Measurements from ENCODE around the gene TXNIP.

TXNIP gene

GRCh38 chr1:145953861-145954260 lies 42.5 kb downstream of the TXNIP start:
- Histone ChIP-seq H4K91ac (ENCODE audit: low read depth, low read length) (no peak overlapping the region), H3K14ac (ENCODE audit: low read length) (no peak overlapping the region), H3K23ac (ENCODE audit: low read length) (no peak overlapping the region), H2BK120ac (ENCODE audit: insufficient read depth, low read length, poor library complexity) (no peak overlapping the region), H3K9me3 (ENCODE audit: insufficient read depth, low read depth, low read length) (no peaks in the 10 kb centered on the region), H2BK12ac (ENCODE audit: low read length) (no peak overlapping the region), H2BK5ac (ENCODE audit: low read depth, low read length, poor library complexity) (no peak overlapping the region), H2AK5ac (ENCODE audit: low read length) (no peak overlapping the region), H3K4me2 (ENCODE audit: low read length) (no peak overlapping the region), H3K27me3 (ENCODE audit: insufficient read depth, low read length) (peaks cover 9% of the 10 kb centered on the region), H3K79me2 (ENCODE audit: control insufficient read depth, insufficient read depth, low read length, poor library complexity) (no peaks in the 10 kb centered on the region), H3K79me1 (ENCODE audit: low read length) (no peaks in the 10 kb centered on the region), H4K8ac (ENCODE audit: low read depth, low read length) (no peak overlapping the region), H4K12ac (ENCODE audit: low read depth, low read length) (no peak overlapping the region), H3K4me1 (ENCODE audit: control insufficient read depth in 1 of 2, insufficient read depth in 2 of 2, low read length in 2 of 2) (peaks cover 2% of the 10 kb centered on the region in 2 experiments), H3K9ac (ENCODE audit: low read length) (no peak overlapping the region), H3K4me3 (ENCODE audit: low read depth, low read length) (no peak overlapping the region), H2AFZ (ENCODE audit: insufficient read depth, low read length, poor library complexity) (no peak overlapping the region), H3K36me3 (ENCODE audit: control insufficient read depth in 1 of 2, insufficient read depth in 2 of 2, low read length in 2 of 2) (no peaks in the 10 kb centered on the region), H3K18ac (ENCODE audit: low read length) (no peak overlapping the region), H3K27ac (ENCODE audit: low read depth, low read length) (no peak overlapping the region), H3K4ac (ENCODE audit: low read depth, low read length) (no peak overlapping the region)
- no CpG with 5 or more reads among the region's 6 CpGs for WGBS (ENCODE audit: extremely low coverage, insufficient coverage, insufficient read length)
- DNase-seq, result no peak

- Histone ChIP-seq H4K12ac (ENCODE audit: low read depth, low read length) (no peak overlapping the region), H2BK5ac (ENCODE audit: low read depth, low read length, poor library complexity) (no peak overlapping the region), H3K79me1 (ENCODE audit: low read length) (no peaks in the 10 kb centered on the region), H3K14ac (ENCODE audit: low read length) (no peak overlapping the region), H3K23ac (ENCODE audit: low read length) (no peak overlapping the region), H3K36me3 (ENCODE audit: control insufficient read depth in 1 of 2, insufficient read depth in 2 of 2, low read length in 2 of 2) (no peaks in the 10 kb centered on the region), H3K4me3 (ENCODE audit: low read depth, low read length) (no peak overlapping the region), H3K27me3 (ENCODE audit: insufficient read depth, low read length) (peaks cover 9% of the 10 kb centered on the region), H3K9me3 (ENCODE audit: insufficient read depth, low read depth, low read length) (no peaks in the 10 kb centered on the region), H3K4me1 (ENCODE audit: control insufficient read depth in 1 of 2, insufficient read depth in 2 of 2, low read length in 2 of 2) (peaks cover 0 to 2% of the 10 kb centered on the region in 2 experiments), H3K27ac (ENCODE audit: low read depth, low read length) (no peak overlapping the region), H2AFZ (ENCODE audit: insufficient read depth, low read length, poor library complexity) (no peak overlapping the region), H3K9ac (ENCODE audit: low read length) (no peak overlapping the region), H3K79me2 (ENCODE audit: control insufficient read depth, insufficient read depth, low read length, poor library complexity) (no peaks in the 10 kb centered on the region), H2AK5ac (ENCODE audit: low read length) (no peak overlapping the region), H4K8ac (ENCODE audit: low read depth, low read length) (no peak overlapping the region), H2BK12ac (ENCODE audit: low read length) (no peak overlapping the region), H4K91ac (ENCODE audit: low read depth, low read length) (no peak overlapping the region), H3K4ac (ENCODE audit: low read depth, low read length) (no peak overlapping the region), H3K4me2 (ENCODE audit: low read length) (no peak overlapping the region), H3K18ac (ENCODE audit: low read length) (no peak overlapping the region), H2BK120ac (ENCODE audit: insufficient read depth, low read length, poor library complexity) (no peak overlapping the region)
- DNase-seq, result no peak
- no CpG with 5 or more reads among the region's 3 CpGs for WGBS (ENCODE audit: extremely low coverage, insufficient coverage, insufficient read length)
Measured at GRCh38 chr1:145952903-145953302, 43.5 kb downstream of the TXNIP start.

GRCh38 chr1:145951526-145951925 lies 44.9 kb downstream of the TXNIP start:
- Histone ChIP-seq H3K36me3 (ENCODE audit: control insufficient read depth in 1 of 2, insufficient read depth in 2 of 2, low read length in 2 of 2) (no peaks in the 10 kb centered on the region), H2BK120ac (ENCODE audit: insufficient read depth, low read length, poor library complexity) (no peak overlapping the region)

GRCh38 chr1:145949219-145949618 lies 47.2 kb downstream of the TXNIP start:
- H3K9ac ChIP-seq (ENCODE audit: low read length), result no peak overlapping the region
- no peak overlapping the region for H3K23ac ChIP-seq (ENCODE audit: low read length)
- no peaks in the 10 kb centered on the region for H3K4me1 ChIP-seq (ENCODE audit: control insufficient read depth in 1 of 2, insufficient read depth in 2 of 2, low read length in 2 of 2)
- no peak overlapping the region for H3K27ac ChIP-seq (ENCODE audit: low read depth, low read length)
- H4K12ac ChIP-seq (ENCODE audit: low read depth, low read length), result no peak overlapping the region
- no peak overlapping the region for H2AFZ ChIP-seq (ENCODE audit: insufficient read depth, low read length, poor library complexity)
- H3K79me1 ChIP-seq (ENCODE audit: low read length), result no peaks in the 10 kb centered on the region
- H3K18ac ChIP-seq (ENCODE audit: low read length), result no peak overlapping the region
- no peak for DNase-seq
- no peaks in the 10 kb centered on the region for H3K9me3 ChIP-seq (ENCODE audit: insufficient read depth, low read depth, low read length)
- no peaks in the 10 kb centered on the region for H3K27me3 ChIP-seq (ENCODE audit: insufficient read depth, low read length)
- H2BK5ac ChIP-seq (ENCODE audit: low read depth, low read length, poor library complexity), result no peak overlapping the region
- WGBS (ENCODE audit: extremely low coverage, insufficient coverage, insufficient read length), result no CpG with 5 or more reads among the region's 4 CpGs
- no peak overlapping the region for H4K8ac ChIP-seq (ENCODE audit: low read depth, low read length)
- no peak overlapping the region for H3K4ac ChIP-seq (ENCODE audit: low read depth, low read length)
- no peak overlapping the region for H2AK5ac ChIP-seq (ENCODE audit: low read length)
- H2BK120ac ChIP-seq (ENCODE audit: insufficient read depth, low read length, poor library complexity), result no peak overlapping the region
- no peaks in the 10 kb centered on the region for H3K36me3 ChIP-seq (ENCODE audit: control insufficient read depth in 1 of 2, insufficient read depth in 2 of 2, low read length in 2 of 2)
- no peaks in the 10 kb centered on the region for H3K79me2 ChIP-seq (ENCODE audit: control insufficient read depth, insufficient read depth, low read length, poor library complexity)
- H3K4me3 ChIP-seq (ENCODE audit: low read depth, low read length), result no peak overlapping the region
- H3K14ac ChIP-seq (ENCODE audit: low read length), result no peak overlapping the region
- H3K4me2 ChIP-seq (ENCODE audit: low read length), result no peak overlapping the region
- H4K91ac ChIP-seq (ENCODE audit: low read depth, low read length), result no peak overlapping the region
- no peak overlapping the region for H2BK12ac ChIP-seq (ENCODE audit: low read length)

More at GRCh38 chr1:145951526-145951925, 44.9 kb downstream of the TXNIP start:
- H3K27ac ChIP-seq (ENCODE audit: low read depth, low read length), result no peak overlapping the region
- no peak overlapping the region for H3K18ac ChIP-seq (ENCODE audit: low read length)
- no peaks in the 10 kb centered on the region for H3K79me2 ChIP-seq (ENCODE audit: control insufficient read depth, insufficient read depth, low read length, poor library complexity)
- no peak for DNase-seq
- no peak overlapping the region for H4K91ac ChIP-seq (ENCODE audit: low read depth, low read length)
- H3K79me1 ChIP-seq (ENCODE audit: low read length), result no peaks in the 10 kb centered on the region
- no peak overlapping the region for H3K9ac ChIP-seq (ENCODE audit: low read length)
- no peak overlapping the region for H4K8ac ChIP-seq (ENCODE audit: low read depth, low read length)
- no peak overlapping the region for H3K4me2 ChIP-seq (ENCODE audit: low read length)
- WGBS (ENCODE audit: extremely low coverage, insufficient coverage, insufficient read length), result no CpG with 5 or more reads among the region's 1 CpG
- H3K14ac ChIP-seq (ENCODE audit: low read length), result no peak overlapping the region
- H3K4me3 ChIP-seq (ENCODE audit: low read depth, low read length), result no peak overlapping the region
- no peaks in the 10 kb centered on the region for H3K4me1 ChIP-seq (ENCODE audit: control insufficient read depth in 1 of 2, insufficient read depth in 2 of 2, low read length in 2 of 2)
- no peak overlapping the region for H2BK5ac ChIP-seq (ENCODE audit: low read depth, low read length, poor library complexity)
- H3K23ac ChIP-seq (ENCODE audit: low read length), result no peak overlapping the region
- H2AK5ac ChIP-seq (ENCODE audit: low read length), result no peak overlapping the region
- no peaks in the 10 kb centered on the region for H3K9me3 ChIP-seq (ENCODE audit: insufficient read depth, low read depth, low read length)
- H3K27me3 ChIP-seq (ENCODE audit: insufficient read depth, low read length), result peaks cover 5% of the 10 kb centered on the region
- no peak overlapping the region for H3K4ac ChIP-seq (ENCODE audit: low read depth, low read length)
- no peak overlapping the region for H2BK12ac ChIP-seq (ENCODE audit: low read length)
- no peak overlapping the region for H4K12ac ChIP-seq (ENCODE audit: low read depth, low read length)
- H2AFZ ChIP-seq (ENCODE audit: insufficient read depth, low read length, poor library complexity), result no peak overlapping the region
